Measurements from ENCODE around the gene MPZL3. TPM values are rescaled to one million over a fixed set of nuclear protein-coding genes. Genes with fewer than 3 reads are reported as not detected.

MPZL3 gene
- total RNA-seq, result 0.05 and 0.06 TPM in 2 replicates

GRCh38 chr11:118251858-118252652, at the start of gene MPZL3:
Gene MPZL3, minus strand, starts transcription at chr11:118252365. Its CDS starts 71 bp downstream, at chr11:118252294.

GRCh38 chr11:118263695-118264568, 11.8 kb upstream of the MPZL3 start, which contains the start of gene MPZL2:
Gene MPZL2, minus strand, starts transcription at chr11:118264297. Its CDS starts 144 bp downstream, at chr11:118264153.

GRCh38 chr11:118224511-118225188, 27.5 kb downstream of the MPZL3 start, which contains the start of gene JAML:
Gene JAML, minus strand, starts transcription at chr11:118225011. Its CDS starts 10,145 bp downstream, at chr11:118214866.

Other genes with a start within 250 kb of the MPZL3 start
- not detected in 2 replicates for gene TMPRSS4, start 175.3 kb downstream of the MPZL3 start, total RNA-seq
- not detected in 2 replicates for gene SMIM35, start 165.4 kb downstream of the MPZL3 start, total RNA-seq
- gene SCN4B, start 99.5 kb downstream of the MPZL3 start, total RNA-seq, result 0.19 and 0.44 TPM in 2 replicates
- not detected in 2 replicates for gene SCN2B, start 75.7 kb downstream of the MPZL3 start, total RNA-seq
- not detected in 2 replicates for gene JAML, start 27.4 kb downstream of the MPZL3 start, total RNA-seq
- 0.44 and 0.68 TPM in 2 replicates for gene MPZL2, start 11.9 kb upstream of the MPZL3 start, total RNA-seq
- not detected in 2 replicates for gene CD3E, start 52.4 kb upstream of the MPZL3 start, total RNA-seq
- gene CD3D, start 90.3 kb upstream of the MPZL3 start, total RNA-seq, result not detected in 2 replicates
- gene CD3G, start 92.0 kb upstream of the MPZL3 start, total RNA-seq, result not detected in 2 replicates
- gene UBE4A, start 107.2 kb upstream of the MPZL3 start, total RNA-seq, result 30.8 and 32.3 TPM in 2 replicates
- 27.5 and 29.8 TPM in 2 replicates for gene ATP5MG, start 149.2 kb upstream of the MPZL3 start, total RNA-seq
- 28.0 and 33.8 TPM in 2 replicates for gene KMT2A, start 184.1 kb upstream of the MPZL3 start, total RNA-seq